HG03460 (cell line): ENCODE measurements around the gene TMEM176B.

Source experiments
- ATAC-seq: cut with Tn5 transposase; IDR thresholded peaks from one replicate; pipeline ENCODE4 v1.9.1; 2021; ENCODE audit not compliant: unreplicated experiment

The TMEM176B gene

DNA sequence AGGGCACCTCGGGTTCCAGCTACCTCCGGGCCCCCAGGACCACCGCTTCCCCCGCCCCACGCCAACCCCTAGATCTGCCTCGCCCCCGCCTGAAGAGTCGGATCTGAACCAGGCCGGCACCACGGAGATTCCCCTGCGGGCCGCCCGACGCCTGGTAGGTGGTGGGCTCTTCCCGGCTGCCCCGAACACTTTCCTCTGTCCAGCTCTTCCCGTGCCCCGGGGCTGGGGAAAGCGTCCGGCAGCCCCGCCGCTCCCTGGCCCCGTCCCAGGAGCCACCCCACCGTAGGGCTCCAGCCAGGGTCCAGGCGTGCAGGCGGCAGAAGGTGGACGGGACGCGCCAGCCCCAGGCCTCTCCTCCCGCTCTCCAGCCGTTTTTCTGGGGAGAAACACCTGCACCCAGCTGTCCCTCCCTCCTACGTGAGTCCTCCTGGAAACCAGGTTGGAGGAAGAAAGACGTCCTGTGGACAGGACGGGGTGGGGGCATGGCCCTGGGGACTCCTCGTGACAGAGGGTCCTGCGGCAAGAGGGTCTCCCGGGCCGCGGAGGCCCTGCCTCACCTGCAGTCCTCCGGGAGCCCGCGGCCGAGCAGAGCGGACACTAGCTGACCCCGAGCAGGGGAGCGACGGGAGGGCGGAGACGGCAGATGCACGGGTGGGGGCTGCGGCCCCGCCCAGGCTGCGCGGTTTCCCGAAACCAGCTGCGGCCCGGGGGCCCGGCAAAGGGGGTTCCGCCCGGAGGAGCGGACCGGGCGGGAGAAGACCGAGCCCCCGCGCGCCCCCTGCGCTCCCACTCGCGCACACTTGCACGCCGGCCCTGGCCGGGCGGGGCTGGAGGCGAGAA lies at the start of gene TMEM176B:
Gene TMEM176B, minus strand, starts transcription at position 624 of the 840 bp plus-strand sequence. CDS start 3,795 bp downstream, outside the sequence.
- no peak for ATAC-seq

DNA sequence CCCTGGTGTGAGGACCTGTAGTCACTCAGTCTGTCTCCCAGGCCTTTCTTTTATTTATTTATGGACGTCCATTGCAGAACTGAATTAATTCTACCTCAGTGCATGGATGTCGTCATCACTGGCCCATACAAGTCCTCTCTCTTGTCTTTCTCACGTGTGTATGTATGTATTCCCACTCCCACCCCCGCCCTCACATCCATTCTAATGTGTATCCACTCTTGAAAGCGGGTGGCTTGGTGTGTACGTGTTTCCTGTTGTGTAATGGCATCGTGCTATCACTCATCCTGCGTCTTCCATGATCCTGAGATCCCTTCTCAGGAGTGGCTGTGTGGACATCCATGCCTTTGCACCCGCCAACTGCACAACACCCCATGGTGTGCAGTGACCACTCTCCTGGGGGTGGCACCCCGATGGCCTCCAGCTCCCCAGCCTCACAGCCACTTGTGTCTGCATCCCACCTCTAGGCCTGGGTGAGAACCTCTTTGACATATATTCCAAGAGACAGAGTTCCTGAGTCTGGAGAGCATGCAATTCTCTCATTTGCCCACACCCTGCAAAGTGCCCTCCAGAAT lies 49.1 kb upstream of the TMEM176B start:
- ATAC-seq: no peak

DNA sequence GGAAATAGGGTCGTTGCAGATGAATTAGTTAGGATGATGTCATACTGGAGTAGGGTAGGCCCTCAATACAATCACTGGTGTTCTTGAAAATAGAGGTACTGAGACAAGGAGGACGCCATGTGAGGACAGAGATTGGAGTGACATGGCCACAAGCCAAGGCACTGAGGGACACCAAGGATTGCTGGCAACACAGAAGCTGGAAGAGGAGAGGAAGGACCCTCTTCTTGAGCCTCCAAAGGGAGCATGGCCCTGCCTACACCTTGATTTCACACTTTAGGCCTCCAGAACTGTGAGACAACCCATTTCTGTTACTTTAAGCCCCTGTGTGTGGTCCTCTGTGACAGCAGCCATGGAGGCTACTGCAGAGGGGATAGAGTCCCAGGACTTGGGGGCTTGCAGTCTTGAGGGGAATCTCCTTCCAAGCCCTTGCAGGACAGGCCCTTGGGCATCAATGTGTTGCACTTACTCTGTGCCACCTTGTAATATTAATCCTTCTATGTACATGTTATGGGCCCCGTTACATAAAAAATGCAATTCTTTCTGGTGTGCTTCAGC lies 48.5 kb upstream of the TMEM176B start:
- no peak for ATAC-seq

DNA sequence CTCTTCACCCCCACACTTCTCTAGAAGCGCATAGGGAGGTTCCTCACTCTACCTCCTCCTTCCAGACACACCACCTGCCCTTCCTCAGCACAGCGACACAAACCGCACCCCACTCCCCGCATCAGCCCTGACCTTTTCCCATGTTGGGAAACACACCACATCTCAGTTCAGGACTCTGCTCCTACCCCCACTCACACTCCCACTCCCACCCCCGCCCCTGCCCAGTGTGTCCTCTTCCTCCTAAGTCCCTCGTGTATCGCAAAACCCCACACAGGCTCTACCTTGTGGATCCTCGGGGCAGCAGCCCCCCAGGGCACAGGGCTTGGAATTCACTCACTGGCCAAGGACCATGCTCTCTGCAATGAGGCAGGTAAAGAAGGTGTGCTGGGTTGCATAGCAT lies 47.9 kb upstream of the TMEM176B start:
- no peak for ATAC-seq

DNA sequence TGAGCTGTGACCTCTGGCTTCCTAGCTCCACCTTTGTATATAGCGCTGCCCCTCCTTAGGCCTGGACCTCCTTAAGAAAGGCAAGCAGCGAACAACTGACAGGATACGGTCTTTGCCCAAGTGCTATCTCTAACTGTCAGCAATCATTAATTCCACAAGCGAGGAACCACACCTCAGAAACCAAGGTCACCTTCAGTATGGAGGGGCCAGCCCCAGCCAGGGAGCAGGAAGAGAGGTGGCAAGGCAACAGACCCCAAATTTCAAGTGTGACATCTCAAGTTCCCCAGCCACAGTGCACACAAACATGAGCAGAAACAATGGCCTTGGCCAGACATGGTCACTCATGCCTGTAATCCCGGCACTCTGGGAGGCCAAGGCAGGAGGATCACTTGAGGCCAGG lies 47.4 kb upstream of the TMEM176B start:
- ATAC-seq: no peak

DNA sequence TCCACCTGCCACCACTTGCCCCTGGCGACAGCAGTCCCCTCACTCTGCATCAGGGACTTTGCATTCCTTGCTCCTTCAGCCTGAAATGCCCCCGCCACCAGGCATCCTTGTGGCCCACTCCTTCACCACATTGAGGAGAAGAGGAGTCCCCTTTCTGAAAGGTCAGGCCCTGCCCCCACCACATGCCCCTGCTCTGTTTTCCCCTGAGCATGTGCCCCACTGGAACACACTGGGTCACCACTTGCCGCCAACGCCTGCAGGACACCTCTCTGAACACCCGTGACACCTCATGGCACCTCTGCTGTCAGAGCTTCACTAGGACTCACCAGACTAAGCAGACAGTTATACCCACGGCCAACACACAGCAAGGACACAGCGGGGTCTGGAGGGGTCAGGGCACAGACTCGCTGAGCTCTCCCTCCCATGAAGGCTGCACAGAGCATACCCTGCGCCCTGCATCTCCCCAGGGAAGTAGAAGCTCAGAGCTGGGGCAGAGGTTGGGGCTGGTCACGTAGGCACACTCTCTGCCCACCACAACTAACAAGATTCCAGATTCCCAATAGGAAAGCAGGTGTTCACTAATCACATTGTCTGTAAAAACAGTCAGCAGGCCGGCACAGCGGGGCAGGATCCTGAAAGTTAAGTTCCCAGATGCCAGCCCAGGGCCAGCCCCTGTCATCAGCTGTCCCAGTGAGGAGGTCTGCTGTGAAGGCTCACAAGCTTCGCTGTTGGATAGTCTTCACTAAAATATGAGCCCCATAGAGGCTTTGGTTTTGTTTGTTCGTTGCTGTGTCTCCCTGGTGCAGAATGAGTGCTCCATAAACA lies 46.3 kb upstream of the TMEM176B start:
- no peak for ATAC-seq

DNA sequence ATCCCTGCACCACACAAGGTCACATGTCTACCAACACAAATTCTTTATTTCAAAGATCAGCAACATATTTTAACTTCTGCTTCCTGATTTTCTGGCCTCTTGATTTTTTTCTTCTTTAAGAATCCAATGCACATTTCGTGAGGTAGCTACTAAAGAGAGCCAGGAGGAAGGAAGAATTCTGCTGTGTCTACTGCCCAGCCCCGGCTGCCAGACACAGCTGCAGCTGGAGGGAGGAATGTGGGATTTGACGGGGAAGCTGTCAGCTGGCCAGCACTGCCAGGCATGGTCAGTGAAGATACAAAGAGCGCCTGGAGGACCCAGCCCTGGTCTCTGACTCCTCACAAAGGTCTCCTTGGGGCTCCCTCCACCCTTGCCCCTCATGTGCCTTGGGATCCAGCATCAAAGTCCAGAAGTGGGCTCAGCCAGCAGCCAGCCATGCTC lies 45.3 kb upstream of the TMEM176B start:
- no peak for ATAC-seq

DNA sequence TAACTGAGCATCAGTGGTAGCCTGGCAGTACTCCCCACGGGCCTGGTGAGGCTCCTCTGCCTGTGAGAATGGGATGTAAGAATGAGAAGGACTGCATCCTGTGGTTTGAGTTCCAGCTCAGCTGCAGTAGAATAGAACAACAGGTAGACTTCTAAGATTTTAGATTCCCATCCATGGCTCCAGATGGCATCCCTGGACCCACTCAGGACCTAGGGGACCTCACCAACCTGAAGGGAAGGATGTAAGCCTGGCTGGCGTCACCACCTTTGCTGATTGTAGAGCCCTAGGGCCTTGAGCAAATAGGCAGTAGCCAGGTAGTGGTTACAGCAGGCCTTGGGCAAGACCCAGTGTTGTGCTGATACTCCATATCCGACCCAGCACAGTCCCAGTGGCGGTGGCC lies 42.6 kb upstream of the TMEM176B start:
- no peak for ATAC-seq

DNA sequence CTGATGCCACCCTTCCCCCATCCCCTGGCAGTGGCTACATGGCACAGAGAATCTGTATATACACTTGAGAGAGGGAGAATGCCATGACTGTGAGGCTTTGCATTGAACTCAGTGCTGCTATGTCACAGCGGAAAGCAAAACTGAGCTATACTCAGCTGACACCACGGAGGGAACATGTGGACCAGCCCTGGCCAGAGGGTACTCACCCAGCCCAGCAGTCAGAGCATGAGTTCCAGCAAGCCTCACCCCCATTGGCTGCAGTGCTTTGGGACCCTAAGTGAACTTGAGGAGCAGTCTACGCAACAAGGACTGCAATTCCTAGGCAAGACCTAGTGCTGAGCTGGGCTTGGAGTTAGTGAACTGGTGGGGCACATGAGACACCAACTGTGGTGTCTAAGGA lies 41.9 kb upstream of the TMEM176B start:
- ATAC-seq: no peak

DNA sequence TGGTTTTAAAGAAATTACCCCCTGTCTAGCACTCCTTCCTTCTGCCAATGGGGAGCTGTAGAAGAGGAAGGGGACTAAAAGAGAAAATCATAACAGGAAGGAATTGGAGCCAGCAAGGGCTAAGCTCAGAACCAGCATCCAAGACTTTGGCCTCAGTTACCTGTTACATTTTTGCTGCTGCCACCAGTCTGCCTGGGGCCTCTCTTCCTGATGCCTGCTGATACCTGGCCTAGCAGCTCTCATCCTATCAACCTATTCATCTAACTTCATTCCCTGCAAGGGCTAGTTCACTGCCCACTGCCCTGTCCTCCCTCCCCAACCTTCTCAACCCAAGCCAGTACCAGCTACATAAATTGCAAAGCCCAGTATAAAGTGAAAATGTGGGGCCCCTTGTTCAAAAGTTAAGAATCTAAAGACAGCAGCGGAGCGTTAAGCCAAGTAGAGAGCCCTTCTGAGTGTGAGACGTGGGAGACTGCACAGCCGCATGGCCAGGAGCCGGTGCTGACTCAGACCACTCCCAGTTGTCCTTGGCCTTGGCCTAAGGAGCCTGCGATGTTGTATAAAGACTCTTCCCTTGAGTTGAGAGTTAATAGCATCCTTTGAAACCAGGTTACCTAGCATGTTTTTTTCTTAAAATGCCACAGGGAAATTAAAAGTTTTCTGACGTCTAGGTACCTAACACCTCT lies 38.9 kb upstream of the TMEM176B start:
- ATAC-seq: no peak

DNA sequence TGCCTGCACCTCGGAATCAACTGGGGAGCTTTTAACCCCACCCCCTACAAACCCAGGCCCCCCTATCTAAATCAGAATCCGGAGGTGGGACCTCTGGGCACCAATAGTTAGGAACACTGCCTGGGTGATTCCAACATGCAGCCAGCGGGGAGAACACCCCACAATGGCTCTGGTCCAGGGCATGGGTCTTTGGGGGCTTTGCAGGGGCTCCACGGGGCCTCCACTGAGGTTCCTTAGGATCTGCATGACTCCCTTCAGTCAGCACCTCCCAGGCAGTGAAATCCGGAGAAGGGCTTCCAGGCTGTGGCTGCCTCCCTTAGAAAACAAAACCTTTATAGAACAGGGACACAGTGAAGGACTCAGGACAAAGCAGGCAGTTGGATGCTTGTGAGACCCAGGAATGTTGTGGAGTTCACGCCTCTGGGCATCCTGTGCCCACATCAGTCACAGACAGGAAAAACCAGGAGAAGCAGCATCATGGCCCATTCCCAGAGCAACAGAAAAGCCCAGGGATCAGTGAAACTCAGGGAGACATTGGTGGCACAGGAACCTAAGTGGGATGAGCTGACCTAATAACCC lies 35.6 kb upstream of the TMEM176B start:
- ATAC-seq: no peak

DNA sequence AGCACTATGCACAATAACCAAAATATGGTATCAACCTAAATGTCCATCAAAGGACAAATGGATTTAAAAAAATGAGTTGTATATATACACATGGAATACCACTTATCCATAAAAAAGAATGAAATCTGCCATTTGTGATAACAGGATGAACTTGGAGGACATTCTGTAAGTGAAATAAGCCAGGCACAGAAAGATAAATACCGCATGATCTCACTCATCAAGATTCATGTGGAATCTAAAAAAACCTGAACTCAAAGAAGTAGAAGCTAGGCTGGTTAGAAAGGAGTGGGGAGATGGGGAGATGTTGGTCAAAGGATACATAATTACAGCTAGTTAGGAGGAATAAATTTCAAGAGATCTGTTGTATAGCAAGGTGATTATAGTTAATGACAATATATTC lies 34.9 kb upstream of the TMEM176B start:
- ATAC-seq: no peak

DNA sequence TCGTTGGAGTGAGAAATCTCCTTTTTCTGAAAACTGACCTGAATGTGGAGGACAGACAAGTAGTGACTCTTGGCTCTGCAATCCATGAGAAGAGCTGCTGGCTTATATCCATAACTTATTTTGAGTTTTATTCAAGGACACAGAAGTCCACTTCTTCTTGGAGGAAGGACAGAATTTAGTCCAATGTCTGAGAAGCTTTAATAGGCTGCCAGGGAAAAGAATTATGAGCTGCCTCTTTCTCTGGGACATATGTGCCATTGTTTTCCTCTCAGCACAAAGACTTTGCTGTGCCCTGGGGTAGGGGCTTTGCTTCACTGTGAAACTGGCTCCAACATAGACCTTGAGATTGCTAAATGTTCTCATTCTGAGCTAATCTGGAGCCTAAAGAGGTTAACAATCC lies 31.7 kb upstream of the TMEM176B start:
- no peak for ATAC-seq

DNA sequence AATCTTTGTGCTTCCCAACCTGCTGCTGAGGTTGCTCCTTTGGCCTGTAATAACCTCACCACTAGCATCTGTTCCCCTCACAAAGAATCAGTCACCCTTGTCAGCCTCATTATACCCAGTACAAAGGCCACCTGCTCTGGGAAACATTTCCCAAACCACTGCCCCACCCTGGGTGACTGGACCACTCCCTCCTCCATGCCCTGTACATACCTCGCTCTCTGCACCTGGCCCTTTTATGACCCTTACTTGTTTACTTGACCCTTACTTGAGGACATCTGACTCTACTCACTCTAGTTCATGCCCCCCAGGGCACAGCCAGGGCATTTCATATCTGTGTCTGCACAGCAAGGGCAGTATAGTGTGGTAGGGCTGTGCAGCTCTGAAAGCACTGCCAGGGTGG lies 30.8 kb upstream of the TMEM176B start:
- no peak for ATAC-seq

DNA sequence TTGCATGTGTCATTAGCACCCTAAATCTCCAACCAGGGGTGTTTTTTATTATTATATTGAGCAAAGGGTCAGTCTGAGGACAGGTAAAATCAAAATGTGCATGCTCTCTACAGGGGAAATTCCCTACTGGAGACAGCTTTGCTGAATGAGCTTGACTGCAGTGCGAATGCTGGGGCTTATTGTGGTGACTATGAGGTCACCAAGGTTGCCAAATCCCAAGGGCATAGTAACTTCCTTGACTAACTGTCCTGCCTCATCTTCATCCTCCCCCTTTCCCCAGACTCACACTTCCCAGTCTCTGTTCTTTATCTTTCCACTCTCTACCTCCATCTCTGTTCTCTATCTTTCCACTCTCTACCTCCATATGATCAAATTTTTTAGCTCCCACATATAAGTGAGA lies 29.3 kb upstream of the TMEM176B start:
- no peak for ATAC-seq

DNA sequence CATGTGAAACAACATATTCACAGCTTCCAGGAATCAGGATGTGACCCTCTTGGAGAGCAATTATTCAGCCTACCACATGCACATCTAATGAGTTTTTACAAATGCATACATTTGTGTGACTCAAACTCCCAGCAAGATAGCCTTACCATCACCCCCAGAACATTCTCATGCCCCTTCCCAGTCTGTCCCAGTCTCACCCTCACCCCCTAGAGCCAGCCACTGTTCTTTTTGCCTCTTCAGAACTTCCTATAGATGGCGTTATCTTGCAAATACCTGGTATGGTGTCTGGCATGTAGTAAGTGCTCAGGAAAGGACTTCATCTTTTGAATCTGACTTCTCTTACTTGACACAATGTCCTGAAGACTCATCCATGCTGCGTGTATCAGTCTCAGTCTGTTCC lies 28.2 kb upstream of the TMEM176B start:
- ATAC-seq: no peak

DNA sequence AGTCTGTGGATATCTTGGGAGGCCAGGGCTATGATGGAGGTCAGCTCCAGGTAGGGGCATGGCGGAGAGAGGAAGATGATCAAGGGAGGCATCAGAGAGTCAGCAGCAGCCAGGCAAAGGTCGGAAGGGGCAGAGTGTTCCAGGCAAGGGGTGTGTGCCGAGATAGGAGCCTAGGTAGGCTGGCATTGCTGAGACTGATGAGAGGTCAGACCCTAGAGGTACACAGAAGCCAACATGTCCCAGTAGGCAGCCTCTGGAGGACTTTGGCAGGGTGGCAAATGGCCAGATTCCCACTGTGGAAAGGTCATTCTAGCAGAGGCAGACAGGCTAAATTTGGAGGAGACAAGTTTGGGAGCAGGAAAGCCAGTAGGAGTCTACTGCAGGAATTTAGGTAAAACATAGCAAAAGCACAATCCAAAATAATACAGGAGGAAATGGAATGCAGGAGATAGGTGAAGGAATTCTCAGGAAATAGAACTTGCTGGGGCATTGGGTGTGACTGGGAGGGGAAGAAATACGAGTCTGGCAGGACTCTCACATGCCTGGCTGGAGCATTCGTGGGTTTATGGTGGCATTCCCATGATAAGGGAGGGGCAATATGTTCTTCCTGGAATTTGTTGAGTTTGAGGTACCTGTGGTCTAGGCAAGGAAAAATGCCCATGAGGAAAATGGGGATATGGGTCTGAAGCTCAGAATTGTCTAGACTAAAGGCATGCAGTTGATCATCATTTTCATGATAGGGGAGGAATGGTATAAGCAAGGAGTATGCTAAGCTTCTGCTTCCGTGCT lies 26.1 kb upstream of the TMEM176B start:
- ATAC-seq: no peak

DNA sequence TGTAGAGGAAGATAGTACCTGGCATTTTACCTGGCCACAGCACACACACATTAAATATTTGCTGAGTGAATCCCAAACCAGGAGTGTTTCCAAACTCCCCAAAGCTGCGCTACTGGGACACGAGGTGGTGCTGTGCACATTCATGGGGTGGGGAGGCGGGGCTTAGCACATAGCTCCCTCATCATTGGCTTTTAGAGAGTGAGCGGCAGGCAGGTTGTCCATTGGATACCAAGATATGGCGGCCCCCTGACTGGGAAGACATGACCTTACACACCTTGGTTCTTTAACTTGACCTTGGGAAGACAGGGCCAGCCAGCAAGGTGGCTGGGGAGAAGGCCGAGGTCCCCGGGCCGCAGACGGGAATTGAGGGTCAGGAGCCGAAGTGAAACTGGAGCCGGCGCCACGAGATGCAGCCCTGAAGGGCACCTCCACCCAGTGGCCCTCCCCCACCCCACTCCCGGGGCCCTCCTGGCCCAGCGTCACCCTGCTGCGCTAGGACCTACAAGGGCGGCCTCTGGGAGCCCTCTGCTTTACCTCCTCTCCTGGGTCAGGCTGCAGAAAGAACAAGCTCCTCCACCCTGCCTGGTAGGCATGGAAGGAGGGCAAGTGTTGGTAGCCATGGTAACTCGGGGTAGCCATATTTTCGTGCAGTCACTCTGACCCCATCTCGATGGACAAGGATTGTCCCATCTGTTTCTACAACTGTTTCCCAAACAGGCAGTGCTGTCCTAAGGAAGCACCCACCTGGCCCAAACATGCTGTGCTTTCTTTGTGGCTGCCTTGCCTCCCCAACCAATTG lies 24.4 kb upstream of the TMEM176B start:
- ATAC-seq: no peak
